HEK293T (cell line): ENCODE measurements around the gene SLC37A2.

ENCODE experiments used
- FOXK2 ChIP-seq: fragments of 450-650 bp; IDR thresholded peaks from 2 replicates; pipeline ENCODE4 v1.6.1; 2016; ENCODE audit warnings: mild to moderate bottlenecking
- FOXM1 ChIP-seq: fragments of 450-650 bp; IDR thresholded peaks from 2 replicates; pipeline ENCODE4 v1.6.1; 2017; ENCODE audit warnings: mild to moderate bottlenecking, borderline replicate concordance
- L3MBTL2 ChIP-seq: fragments of 450-650 bp; conservative IDR thresholded peaks from 2 replicates; pipeline ENCODE4 v1.6.1; 2016; ENCODE audit warnings: mild to moderate bottlenecking
- LEF1 ChIP-seq: fragments of 450-650 bp; IDR thresholded peaks from 2 replicates; pipeline ENCODE4 v1.6.1; 2017; ENCODE audit warnings: mild to moderate bottlenecking, borderline replicate concordance
- SP1 ChIP-seq: fragments of 450-650 bp; IDR thresholded peaks from 2 replicates; pipeline ENCODE4 v1.6.1; 2017

DNA sequence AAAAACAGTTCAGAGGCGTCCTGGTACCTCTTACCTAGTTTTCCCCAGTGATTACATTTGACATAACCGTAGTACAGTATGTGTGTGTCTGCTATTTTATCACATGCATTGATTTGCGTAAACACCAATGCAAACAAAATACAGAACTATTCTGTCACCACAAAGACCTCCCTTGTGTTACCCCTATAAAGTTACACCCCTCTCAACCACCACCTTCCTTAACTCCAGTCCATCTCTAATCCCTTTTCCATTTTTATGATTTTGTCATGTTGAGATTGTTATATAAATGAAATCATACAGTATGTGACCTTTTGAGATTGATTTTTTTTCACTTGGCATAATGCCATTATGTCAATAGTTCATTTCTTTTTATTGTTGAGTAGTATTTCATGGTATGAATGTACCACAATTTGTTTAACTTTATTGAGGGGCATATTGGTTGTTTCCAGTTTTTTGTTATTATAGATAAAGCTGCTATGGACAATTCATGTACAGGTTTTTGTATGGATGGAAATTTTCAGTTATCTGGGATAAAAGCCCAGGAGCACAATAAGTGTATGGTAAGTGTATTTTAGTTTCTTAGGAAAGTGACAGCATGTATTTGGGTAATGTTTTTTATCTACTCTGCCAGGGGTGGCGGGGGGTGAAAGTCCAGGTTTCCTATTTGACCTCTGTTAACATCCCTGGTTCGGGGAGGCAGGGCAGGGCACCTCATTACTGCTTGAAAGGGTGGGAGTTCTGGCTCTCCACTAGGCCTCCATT lies 6.0 kb upstream of the SLC37A2 start:
- no peak for TF ChIP-seq SP1
- no peak for TF ChIP-seq FOXM1
- no peak for TF ChIP-seq FOXK2
- TF ChIP-seq L3MBTL2 = no peak
- TF ChIP-seq LEF1 = no peak
